Stimulated activated CD8-positive, alpha-beta memory T cell treated with anti-CD3 and anti-CD28 coated beads, Interleukin-15, amount 100 ng/mL, for 48 hours (primary cell): ENCODE data around the gene SUCLG1.
A peak's percentile ranks its signal among the peaks of the same experiment; 100 is the strongest.

ENCODE experiments used
- DNase-seq, 2 donors: peaks; one replicate each; pipeline ENCODE4 v3.0.0-alpha.2; 2020; ENCODE audit warnings: low read depth in 2 of 2

SUCLG1 gene

GRCh38 chr2:84461310-84461709, 2.2 kb upstream of the SUCLG1 start:
- DNase-seq, result no peak

DNA sequence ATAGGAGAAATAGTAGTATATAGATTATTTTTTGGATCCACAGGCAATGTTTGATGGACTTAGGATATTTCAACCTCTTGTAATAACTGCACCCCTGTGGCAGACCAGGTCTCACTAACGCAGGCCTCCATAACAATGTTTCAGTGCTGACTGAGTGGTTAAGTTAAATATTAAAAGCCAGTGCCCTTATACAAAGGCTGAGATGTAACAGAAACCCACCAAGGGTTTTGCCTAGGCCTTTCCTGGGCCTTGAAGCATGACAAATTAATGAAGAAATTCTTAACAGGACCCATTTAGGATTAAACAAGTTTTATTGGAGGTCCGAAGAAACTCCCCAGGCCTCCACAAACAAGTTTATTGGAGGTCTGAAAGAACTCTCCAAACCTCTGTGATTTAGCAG, 1.6 kb upstream of the SUCLG1 start:
- DNase-seq, result no peak

GRCh38 chr2:84459944-84460429, 907 bp upstream of the SUCLG1 start:
- no peak for DNase-seq

- peak in 1 of 2 donors; percentile 2 for DNase-seq
These were observed 496 bp downstream of the SUCLG1 start for GRCh38 chr2:84458551-84459017.

DNA sequence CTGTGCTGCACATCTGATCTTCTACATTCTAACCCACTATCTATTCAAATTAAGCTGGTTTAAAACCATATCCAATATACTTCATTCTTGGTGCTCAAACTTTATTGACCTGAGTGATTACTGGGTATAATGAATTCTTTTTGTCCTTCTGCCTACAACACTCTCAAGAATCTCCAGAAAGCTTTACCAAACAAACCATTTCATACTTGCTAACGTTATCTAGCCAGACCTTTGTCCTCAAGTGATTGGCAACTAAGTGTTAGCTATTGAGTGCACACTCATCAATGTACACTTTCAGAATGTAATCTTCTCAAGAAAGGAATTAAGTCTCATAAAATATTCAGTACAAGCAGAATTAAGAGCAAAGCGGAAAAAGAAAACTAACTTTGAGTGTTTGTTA, 1.4 kb downstream of the SUCLG1 start:
- DNase-seq, result no peak

DNA sequence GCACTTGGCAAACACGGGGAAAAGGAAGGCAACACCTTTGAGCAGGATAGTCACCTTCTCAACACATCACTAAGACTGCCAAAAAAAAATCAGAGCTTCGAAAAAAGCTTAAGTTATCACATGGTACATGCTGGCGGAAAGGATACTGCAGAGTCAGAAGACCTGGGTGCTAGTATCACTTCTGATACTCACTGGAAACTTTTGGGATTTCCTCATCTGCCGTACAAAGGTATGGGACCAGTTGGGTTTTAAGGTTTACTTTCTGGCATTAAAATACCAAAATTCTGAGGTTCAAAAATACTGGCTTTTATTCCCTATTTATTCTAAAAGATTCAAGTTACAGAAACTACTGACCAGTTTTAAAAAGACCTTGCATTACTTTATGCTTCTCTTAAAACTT, 2.9 kb downstream of the SUCLG1 start:
- no peak for DNase-seq

DNA sequence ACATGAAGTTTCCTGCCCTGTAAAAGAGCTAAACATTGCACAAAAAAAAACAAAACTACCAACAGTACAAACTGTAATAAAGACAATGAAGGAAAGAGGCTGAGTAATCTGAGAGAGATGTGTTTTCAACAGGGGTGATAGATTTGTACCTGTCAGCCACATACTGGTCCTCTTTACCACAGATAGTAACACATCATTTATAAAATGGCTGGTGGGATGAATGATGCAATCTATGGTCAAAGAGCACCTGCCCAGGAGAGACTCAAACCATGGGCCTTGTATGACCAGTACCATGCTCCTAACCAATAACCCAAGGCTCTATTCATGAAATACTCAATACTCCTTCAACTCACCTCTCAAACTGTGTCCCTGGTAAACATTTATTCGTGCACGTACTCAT, 4.5 kb downstream of the SUCLG1 start:
- no peak for DNase-seq

DNA sequence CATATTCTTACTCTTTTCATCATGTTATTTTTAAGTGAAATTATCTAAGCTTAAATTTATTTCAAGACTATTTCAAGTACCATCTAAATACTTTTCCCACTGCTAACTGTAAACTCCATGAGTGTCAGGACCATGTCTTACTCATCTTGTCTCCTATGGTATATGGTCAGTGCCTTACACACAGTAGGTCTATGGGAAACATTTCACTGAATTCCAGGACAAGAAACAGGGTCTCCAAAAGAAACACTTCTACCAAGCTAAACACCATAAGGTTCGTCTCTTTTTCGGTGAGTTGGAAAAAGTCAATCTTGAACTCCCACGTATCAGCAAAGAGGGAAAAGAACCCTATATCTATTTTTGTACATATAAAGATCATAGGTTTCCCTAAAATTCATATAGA, 6.5 kb downstream of the SUCLG1 start:
- no peak for DNase-seq

- no peak for DNase-seq
These were observed 7.5 kb downstream of the SUCLG1 start for GRCh38 chr2:84451579-84451978.

DNA sequence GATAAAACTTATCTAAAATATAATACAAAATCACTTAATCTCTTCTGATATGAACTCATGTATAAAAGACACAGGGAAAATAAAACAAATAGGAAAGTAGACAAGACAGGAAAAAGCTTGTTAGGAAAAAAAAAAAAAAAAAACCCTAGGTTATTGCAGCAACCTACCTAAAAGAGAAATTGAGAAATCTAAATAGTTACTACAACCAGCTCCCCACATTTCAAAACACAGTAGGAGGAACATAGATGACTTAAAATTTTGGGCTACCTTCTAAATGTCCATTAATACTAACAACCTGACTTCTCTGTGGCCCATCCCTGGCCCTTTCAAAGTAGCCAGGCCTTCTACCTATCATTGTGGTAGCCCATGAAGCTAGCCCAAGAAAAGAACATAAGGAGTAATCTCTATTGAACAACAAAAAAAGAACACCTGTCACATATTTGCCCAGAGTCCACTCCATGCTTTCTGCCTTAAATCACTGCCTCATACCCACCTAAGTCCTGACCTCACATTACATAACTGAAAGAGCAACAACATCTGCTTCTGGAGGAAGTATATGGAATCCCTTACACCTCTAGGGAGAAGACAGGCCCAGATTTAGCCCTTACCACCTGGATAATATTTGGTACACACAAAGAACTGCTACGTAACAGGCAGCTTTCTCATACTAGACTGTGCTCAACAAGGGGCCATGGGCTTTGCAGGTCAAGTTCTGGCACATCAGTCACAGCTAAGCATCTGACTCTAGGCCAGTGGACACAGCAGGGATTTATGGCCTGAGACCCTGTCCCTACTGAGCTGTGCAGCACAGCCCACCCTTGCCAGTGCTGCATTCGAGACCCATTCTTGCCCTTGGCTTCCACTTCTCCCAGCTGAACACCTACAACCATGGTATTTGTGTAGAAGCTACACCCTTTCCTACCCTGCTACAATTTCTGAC, 8.5 kb downstream of the SUCLG1 start:
- DNase-seq, result no peak

DNA sequence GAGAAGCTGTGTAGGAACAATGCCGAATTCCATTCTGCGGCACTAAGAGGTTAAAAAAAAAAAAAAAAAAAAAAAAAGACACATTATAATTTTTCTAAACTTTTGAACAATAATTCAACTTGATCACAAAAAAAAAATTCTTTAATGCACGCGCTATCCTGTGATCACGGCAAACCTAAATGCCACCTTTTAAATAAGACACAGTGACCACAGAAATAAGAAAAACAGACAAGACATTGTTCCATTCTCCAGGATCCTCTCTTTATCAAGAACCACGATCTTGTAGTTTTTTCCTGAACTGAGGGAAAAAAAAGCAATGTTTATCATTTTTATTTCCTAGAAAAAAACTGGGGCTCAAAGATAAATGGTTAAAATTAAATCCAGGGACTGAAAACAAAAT, 9.4 kb downstream of the SUCLG1 start:
- no peak for DNase-seq

DNA sequence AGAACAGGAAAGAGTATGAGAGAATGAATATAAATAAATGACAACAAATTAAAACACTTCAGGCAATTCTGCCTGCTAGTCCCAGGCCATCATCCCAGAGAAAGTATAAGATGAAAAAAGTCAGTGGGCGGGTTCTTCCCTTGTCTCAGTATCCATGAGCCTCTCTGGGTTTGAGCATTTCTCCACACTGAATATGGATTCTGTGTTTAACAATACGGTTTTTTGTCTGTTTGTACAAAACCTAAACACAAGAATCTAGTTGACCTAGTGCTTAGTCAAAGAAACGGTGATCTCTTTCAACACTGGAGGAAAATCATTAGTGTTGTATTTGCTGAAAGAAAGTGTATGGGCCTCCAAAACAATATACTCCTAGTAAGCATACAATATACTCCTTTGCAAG, 10.0 kb downstream of the SUCLG1 start:
- DNase-seq, result no peak

GRCh38 chr2:84443477-84443876, 15.6 kb downstream of the SUCLG1 start:
- DNase-seq, result no peak

DNA sequence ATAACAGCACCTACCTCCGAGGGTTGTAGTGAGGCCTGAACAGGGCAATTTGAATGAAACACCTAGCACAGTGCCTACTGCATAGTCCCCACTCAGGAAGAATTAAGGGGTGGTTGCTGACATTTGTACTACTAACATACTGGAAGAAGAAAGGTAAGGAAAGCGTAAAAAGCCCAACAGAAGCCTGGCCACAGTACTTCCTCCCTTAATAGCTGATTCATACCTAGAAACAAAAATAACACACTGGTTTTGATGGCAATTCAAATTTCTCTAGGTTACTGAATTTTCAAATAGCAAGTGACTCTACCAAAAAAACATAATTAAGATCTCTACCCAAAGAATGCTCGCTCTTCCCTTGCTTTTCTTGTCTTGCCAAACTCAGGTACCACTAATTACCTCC, 16.2 kb downstream of the SUCLG1 start:
- DNase-seq, result no peak

GRCh38 chr2:84441505-84441904, 17.6 kb downstream of the SUCLG1 start:
- DNase-seq, result no peak

GRCh38 chr2:84441036-84441435, 18.0 kb downstream of the SUCLG1 start:
- no peak for DNase-seq

GRCh38 chr2:84435345-84436025, 23.6 kb downstream of the SUCLG1 start:
- DNase-seq, result no peak

DNA sequence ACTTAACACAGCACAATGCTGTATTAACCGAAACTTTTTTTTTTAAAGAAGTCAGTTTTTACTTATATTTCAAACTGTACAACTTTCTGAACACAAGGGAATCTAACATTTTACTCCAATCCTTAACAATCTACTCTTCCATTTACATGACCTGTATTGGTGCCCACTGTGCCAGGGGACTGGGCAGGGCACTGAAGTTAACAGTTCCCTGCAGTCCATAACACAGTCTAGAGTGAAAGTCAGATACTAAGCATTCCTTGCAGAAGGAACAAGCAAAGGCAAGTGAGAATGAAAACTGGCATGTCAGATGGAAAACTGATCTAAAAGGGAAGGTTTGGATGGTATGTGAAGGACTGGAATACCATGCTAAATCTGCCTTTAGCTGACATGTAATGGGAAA, 29.8 kb downstream of the SUCLG1 start:
- no peak for DNase-seq

DNA sequence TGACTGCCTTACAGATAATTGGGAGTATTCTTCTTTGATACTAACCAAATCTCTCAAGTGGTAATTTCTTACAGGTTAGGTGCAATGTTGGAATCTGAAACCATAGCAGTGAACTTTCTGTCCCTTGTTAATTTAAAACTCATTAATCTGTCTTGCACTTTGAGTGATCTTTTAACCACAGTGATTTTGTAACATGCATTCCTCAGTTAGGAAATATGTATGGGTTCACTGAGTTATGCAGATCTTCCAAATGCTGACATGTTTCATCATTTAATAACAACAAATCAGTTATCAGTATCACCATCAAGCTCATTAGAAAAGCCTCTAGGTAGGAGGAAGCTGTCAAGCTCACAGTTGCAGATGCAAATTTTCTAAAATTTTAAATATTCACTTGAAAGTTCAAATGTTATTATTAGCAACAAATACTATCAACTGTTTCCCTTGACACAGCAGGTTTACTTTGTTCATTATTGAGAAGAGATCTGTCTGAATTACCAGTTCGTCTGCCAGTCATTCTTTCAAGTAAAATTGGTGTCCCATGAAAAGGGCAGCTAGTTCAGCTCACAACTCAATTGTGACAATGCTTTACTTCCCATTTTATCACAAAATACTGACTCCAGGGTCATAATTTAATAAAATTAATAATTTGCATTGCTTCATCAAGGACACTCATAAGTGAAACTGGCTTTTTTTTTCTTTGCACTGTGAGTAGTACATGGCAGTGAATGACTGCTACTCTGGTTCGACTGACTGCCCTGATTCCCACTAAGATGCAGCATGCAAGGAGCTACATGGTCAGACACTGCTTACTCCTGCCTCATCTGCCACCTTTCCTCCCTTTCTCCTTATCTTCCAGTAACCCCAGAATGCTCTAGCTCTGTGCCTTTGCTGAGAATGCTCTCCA, 31.6 kb downstream of the SUCLG1 start:
- DNase-seq, result no peak

- DNase-seq, result no peak
These were observed 33.8 kb downstream of the SUCLG1 start for GRCh38 chr2:84425310-84425709.

- no peak for DNase-seq
These were observed 34.9 kb downstream of the SUCLG1 start for GRCh38 chr2:84424152-84424551.

- DNase-seq, result no peak
These were observed 37.3 kb downstream of the SUCLG1 start for GRCh38 chr2:84421791-84422190.
